GM21786 (cell line): ENCODE results near the gene CHCHD6.

Experiments
- ATAC-seq: cut with Tn5 transposase; IDR thresholded peaks from one replicate; pipeline ENCODE4 v1.9.1; 2021; ENCODE audit not compliant: unreplicated experiment

Gene CHCHD6

DNA sequence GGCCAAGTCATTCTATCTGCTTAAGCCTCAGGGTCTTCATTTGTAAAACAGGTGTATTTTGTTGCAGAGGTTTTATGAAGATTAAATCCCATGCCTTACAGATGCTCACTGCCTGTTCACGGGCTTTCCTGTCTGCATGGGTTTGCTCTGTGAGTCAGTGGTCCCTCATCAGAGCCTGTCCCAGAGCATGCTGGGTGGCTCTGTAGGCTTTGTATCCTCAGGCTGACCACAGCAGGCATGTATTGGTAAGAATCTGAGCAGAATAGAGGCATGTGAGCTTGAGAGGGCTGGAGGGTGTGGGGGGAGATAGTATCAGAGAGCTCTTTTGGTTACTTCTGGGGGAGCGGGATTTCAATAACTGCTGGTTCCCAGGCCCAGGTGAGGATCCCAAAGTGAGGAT, 233.5 kb downstream of the CHCHD6 start:
- no peak for ATAC-seq

DNA sequence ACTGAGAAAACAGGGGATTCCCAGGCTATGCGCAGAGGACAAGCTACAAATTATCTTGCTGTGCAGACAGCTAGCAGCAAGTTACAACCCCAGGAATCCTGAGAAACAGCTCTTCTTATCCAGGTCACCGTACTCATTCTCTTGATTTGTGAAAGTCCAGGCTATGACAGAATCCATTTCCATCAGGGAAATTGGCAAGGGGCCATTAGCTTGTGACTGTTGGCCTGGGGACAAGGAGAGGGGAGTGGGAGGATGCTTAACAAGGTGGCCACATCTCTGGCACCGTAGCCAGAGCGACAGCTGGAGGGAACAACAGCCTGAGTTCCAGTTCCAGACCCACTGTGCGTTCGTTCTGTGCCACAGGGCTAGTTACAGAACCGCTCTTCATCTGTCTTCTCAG, 233.9 kb downstream of the CHCHD6 start:
- ATAC-seq: no peak

DNA sequence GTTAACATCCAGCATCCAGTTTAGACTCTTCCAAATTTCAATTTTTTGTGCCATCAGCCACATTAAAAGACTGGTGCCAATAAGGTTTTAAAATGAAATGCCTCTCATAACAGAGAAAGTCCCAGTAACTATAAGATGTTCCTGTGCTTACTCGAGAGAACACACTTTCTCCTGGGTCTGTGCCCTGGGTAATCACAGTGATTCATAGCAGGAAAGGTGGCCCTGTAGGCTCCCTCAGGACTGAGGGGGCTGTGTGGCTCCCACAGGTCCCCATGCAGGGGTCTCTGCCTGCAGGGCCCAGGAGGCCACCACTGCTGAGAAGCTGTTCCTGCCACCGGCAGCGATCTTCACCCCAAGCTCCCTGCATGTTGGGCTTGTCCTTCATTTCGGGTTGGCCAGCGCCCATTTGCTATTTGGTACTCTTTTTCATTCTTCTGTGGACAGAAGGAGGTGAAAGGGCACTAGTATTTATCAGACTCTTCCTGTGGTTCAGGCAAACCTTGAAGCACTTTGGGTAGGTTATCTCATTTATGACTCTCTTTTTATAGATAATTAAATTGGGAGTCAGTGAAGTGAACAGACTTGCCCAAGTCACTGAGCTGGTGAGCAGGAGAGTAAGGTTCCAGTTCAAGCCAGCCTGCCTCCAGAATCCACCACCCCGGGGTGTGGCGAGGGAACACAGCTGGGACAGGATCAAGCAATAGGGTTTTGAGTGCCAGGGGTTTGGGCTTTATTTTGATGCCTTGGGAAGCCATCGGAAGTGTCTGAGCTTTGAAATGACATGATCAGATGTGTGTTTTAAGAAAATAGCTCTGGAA, 234.7 kb downstream of the CHCHD6 start:
- ATAC-seq: no peak

DNA sequence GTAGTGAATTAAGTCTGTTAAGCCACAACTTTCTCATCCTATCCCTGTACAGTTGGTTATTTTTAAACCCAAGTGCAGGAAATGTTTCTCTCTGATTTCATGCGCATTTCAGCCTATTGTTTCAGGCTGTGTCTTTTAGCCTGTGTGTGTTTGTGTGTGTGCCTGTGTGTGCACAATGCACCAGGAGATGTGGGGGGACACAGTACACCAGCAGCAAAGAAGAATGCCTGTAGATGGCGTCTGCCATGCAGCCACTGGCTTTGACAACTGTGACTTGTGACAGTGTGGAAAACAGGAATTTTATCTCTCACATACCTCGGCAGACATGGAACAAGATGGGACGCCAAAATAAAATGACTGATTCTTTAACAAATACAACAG, 235.3 kb downstream of the CHCHD6 start:
- no peak for ATAC-seq

DNA sequence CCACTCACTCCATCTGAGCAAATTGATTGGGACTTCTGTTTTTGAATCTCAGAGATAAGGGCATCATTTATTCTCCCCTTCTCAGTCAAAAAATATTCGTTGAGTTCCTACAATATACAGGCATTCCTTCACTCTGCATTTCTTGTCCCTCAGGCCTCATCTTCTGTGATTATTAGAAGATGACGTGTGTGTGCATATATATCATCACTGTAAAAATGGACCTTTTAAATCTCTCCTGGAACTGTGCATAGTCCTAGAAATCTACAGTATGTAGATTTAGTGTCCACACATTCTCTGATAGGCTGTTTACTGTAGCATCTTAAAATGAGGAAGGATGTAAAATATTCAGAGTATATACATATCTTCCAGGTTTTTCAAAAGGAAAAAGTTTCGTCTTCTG, 235.7 kb downstream of the CHCHD6 start:
- ATAC-seq: no peak

DNA sequence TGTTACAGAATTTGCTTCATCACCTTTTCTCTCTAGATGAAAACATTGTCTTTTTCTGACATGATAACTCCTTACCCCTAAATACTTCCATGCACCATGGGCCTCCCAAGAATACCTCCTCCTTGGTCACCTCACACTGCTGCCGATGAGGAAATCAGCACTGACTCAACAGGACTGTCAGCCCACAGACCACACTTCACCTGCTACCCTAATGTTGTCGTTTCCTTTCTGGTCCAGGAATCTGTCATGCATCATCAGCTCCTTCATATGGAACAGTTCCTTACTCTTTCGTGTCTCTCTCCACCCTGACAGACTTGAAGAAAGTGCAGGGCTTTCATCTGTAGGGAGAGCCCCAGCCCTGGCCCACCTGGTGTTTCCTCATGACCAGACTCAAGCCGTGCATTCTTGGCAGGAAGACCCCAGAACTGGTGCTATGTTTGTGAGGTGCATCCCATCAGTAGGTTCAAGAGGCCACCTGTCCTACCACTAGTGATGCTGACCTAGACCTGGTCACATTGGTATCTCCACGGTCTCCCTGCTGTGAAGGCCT, 237.8 kb downstream of the CHCHD6 start:
- no peak for ATAC-seq

DNA sequence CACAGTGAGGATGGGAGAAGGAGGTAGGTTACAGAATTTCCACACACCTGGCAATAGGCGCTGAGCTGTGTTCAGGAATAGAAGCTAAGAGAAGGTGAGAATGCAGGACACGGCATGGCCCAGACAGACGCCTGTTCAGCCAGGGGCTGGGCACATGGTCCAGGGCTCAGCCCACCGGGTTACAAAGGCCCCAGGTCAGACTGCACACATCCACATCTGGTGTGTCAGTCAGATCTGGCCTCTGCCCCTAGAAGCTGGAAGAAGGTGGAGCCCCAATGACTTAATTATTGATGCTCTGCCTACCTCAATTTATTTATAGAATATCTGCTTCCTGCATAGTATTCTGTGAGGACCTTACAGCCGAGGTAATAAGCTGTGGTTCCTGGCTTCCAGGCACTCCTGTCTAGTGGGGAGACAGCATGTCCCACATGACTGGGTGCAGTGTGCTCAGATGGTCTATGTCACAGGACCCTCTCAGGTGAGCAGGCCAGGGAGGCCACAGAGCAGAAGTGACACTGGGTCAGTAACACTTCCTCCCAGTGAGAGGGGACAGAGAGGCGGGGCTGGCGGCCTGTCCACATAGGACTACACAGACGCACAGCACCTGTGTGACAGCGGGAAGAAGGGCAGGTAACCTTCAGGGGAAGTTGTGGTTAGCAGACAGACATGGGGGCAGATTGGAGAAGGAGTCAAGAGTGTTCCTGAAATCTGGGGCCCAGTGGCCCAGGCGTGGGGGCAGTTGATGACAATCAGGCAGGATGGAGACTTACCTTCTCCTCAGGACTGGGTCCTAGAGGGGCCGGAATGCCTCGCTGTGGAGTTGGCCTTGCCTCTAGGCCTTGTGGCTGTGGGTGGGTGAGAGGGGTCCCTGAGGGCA, 240.3 kb downstream of the CHCHD6 start:
- no peak for ATAC-seq

DNA sequence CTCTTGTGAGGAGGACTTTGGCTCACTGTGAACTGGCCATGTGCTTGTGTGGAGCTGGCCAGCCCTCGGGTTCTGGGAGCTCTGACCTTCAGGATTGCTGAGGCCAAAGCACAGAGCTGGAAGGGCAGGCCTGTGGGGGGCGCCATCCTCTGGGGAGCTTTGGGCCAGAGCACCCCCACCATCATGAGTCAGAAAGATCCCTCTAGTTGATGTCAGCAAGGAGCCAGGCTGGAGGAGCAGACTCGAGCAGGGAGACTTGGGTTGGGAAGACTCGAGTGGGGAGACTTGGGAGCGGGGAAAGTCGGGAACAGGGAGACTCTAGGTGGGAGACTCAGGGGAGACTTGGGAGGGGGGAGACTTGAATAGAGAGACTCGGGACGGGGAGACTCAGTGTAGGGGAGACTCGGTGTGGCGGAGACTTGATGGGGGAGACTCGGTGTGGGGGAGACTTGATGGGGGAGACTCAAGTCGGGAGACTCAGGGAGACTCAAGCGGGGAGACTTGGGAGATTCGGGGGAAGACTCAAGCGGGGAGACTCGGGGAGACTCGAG, 241.2 kb downstream of the CHCHD6 start:
- no peak for ATAC-seq

DNA sequence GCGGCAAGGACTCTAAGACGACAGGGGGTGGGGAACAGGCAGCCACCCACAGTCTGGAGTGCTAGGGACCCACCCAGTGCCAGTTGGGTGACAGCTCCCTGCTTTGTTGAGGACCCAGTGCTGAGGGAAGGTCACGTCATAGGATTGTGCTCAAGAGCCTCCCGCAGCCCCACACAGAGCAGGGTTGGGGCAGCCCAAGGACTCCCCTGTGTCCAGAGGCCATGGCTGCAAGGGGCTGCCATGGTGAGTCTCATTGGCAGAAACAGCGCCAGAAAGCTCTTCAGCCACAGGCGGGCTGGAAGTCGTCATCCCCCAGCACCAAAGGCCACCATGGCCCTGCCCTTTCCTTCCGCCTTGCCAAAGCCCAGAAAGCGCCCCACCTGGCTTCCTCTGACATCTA, 241.9 kb downstream of the CHCHD6 start:
- ATAC-seq: no peak

DNA sequence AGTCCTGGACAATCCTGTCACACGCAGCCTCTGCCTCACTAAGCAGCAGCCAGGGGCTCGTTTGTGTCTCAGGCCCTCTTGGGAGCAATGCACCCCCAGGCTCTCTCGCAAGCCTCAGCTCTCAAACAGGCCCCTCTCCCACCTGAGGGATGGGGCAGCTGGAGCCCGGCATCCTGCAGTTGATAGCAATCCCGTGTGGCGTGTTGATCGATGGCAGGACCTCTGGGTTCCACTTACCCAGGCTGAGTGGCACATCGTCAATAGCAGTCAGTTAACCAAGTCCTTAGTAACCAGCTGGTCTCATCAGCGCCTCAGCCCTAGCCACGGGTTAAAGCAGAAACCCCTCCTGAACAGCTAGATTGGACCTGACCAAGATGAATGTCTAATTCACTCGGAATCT, 242.4 kb downstream of the CHCHD6 start:
- no peak for ATAC-seq

DNA sequence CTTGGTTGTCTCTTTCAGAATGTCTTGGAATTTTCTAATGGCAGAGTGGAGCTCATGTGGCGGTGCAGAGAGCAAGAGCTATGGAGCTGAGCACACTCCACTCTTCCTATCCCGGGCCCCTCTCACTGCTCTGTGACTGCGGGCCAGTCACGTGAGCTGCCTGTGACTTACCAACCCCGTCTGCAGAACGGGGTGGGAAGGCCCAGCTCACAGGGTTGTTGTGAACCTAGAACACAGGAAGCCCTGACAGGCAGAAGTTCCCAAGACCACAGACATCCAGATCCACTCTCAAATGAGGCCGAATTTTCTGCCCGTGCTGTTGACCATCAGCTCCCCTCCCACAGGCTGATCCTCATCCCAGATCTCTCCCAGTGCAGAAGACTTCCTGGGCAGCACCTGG, 243.4 kb downstream of the CHCHD6 start:
- ATAC-seq: no peak

DNA sequence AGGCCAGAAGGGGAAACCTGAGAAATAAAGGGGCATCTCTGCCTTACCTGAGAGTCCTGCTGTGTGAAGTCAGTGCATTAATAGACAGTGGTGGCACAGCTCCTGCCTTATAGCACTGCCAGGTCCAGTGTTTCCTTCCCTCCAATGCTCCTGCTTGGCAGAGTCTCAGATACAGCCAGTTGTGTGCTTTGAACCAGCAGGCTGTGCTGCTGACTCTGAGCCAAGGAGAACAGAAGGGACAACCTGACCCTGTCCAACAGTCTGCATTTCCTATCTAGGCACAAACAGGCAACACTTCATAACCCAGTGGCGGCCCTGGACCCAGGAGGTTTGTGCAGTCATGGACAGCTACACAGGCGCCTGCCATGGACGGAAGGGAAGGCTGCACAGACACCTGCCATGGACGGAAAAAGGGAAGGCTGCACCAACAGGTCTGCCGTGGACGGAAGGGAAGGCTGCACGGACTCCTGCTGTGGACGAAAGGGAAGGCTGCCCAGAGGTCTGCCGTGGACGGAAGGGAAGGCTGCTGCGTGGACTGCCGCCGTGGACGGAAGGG, 245.0 kb downstream of the CHCHD6 start:
- ATAC-seq: no peak

DNA sequence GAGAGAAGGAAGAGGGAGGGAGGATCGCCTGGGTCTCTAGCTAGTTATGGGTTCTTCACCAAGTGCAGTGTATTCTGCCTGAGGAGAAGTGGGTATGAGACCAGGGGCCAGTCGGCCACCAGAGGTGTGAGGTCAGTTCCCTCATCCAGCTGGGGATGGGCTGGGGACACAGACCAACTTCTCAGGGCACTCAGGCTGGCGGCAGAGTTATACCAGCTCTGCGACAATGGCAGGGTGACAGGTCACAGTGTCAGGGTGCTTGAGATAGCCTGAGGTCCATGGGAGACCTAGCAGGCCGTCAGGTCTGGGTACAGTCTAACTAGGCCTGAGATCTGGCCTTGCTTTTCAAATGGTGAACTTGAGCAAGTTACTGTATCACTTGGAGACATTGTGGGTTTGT, 247.5 kb downstream of the CHCHD6 start:
- no peak for ATAC-seq

DNA sequence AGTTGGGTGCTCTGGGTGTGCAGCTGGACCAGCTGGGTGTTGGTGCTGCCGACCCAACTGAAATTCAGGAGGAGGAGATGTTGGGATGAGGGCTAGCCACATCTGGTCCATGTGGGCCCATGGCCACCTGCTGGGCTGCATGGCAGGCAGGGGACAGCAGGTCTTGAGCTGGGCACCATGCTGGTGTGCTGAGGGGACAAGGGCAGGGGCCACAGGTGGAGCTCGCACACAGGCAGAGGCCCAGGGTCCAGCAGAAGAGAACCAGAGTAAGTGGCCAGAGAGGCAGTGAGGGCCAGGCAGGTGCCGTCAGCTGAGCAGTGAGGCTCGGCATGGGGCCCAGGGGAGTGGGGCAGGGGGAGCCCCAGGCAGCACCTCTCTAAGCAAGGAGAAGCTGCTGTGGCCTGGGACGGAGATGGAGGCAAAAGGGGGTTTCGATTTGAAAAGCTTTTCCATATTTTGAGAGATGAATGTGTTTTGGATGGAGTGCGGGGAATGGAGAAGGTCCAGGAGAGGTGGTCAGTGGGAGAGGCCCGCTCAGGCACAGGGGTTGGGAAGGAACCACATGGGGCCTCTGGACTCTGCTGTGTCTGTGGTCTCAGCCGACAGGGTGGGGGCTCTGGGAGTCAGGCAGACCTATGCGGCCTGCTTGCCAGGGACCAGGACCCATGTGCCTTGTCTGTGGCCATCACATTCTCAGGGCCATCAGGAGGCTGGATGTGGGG, 248.4 kb downstream of the CHCHD6 start:
- no peak for ATAC-seq

DNA sequence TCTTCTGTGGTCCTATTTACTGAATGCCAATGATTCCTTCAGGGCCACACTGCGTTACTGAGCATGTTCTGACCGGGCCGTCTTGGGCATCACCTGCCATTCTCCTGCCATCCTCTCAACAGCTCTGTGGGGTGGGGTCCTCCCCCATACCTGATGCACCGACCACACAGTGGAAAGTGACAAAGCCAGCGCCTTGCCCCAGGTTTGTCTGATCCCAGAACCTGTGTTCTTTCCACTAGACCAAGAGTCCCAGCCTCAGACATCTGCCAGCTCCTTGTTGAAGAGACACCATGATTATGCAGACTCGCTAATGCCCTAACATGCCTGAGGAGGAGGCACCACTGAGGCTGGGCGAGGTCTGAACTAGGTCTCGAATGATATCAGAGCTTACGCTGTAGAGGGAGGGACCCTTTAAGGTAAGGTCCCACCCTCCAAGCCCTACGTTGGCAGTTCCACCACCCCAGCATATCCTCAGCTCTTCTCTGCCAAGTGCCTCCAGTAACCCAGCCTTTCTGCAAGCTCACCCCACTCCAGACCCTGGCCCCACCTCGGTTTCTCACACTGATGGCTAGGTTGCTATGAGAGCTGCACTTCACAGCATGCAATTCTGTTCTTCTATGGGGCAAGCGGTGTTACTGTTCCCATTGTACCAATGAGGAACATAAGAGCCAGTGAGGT, 249.1 kb downstream of the CHCHD6 start:
- no peak for ATAC-seq

DNA sequence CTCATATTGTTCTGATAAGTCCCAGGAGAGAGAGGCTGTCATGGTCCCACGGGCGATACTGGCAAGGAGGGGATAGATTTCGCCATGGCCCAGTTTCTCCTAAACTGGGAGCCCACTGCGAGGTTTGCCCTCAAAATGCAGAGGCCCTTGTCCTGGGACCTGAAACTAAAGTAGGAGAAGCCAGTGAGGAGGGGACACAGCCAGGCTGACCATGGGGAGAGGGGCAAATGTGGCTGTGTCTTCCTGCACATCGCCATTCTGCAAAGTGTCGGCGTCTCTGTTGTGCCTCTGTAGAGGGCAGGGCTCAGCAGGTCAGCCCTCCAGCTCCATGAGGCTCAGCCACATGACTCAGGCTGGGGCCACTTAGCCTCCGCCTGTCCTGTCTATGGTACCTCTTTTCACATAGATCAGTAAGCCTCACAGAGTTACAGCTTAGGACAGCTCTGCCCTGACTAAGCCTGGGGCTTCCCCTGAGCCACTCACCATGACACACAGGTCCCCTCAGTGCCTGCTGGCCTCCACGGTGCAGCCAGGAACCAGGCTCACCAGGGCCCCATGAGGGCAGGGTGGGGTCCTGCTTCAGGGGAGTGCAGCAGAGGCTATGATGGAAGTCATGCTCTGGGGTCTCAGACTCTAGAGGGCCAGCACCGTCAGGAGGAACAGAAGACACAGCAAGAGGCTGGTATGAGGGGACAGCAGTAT, 250.3 kb downstream of the CHCHD6 start:
- ATAC-seq: peak; percentile 68

DNA sequence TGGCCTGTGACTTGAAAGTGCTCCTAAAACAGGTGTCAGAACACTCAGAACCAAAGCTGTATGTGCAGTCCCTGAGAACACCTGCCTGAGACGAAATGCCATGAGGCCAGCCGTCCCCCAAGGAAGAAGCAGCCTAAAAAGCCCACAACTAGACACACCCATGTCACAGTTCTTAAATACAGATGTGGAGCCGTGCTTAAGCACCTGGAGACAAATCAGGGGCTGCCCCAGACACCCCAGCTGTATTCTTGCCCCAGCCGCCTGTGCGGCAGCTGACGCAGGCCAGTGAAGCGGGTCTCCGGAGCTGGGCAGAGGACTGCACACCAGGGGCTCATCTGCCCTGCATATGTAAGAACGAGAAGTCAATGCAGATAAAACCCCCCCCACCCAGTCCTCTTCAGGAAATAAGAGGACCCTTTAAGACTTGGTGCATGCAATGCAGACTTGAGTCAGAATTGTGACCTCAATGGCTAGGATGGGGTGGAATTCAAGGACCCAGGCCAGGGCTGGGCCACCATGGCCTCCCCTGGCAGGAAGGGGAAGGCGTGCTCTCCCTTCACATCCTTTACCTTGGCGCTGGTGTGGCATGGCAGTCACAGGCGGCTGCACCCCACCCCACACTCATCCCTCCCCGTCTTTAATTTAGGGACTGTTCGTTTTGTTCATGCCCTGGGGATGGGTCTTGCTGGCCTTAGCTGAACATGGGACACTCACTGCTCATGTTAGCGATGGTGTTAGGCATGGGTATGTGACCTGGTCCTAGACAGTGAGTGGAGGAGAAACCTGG, 251.2 kb downstream of the CHCHD6 start:
- ATAC-seq: peak; percentile 87

DNA sequence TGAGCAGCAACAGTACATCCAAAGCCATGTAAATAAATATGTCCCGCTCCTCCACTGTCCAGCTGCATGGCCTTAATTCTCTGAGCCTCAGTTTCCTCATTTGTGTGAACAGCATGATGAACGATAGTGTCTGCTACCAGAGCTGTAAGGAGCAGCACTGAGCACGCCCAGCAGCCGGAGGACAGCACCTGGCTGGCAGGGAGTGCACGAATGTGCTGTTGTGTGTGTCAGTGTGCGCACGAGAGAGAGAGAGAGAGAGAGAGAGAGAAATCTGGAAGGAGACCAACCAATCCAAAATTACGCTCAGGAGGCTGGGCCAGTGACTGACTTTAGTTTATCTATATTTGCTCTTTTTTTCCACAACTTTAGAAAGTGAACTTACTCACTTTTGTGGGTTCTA, 252.3 kb downstream of the CHCHD6 start:
- ATAC-seq: no peak
